HUES64 (cell line): ENCODE results near the gene FSD1. TPM values are rescaled to one million over a fixed set of nuclear protein-coding genes. Genes with fewer than 3 reads are reported as not detected.

ENCODE experiments used
- H3K27ac ChIP-seq: 2 replicates; pipeline ENCODE4 v1.7.0; 2013; ENCODE audit warnings: low read depth, low read length, inconsistent platforms
- H3K27me3 ChIP-seq: 2 replicates; pipeline ENCODE4 v1.6.1; 2013; ENCODE audit warnings: mild to moderate bottlenecking, low read length; ENCODE audit not compliant: insufficient read depth
- H3K36me3 ChIP-seq: 2 replicates; pipeline ENCODE4 v1.6.1; 2013; ENCODE audit warnings: mild to moderate bottlenecking, low read length; ENCODE audit not compliant: insufficient read depth
- H3K4me1 ChIP-seq: 2 replicates; pipeline ENCODE4 v1.6.1; 2013; ENCODE audit warnings: mild to moderate bottlenecking, low read length, moderate library complexity; ENCODE audit not compliant: insufficient read depth
- H3K4me3 ChIP-seq: 2 replicates; pipeline ENCODE4 v1.5.1; 2013; ENCODE audit warnings: mild to moderate bottlenecking, low read length, moderate library complexity
- H3K9ac ChIP-seq: 2 replicates; pipeline ENCODE4 v1.6.1; 2013; ENCODE audit warnings: mild to moderate bottlenecking, low read depth, low read length
- H3K9me3 ChIP-seq: 2 replicates; pipeline ENCODE4 v1.6.1; 2013; ENCODE audit warnings: low read depth, low read length; ENCODE audit not compliant: insufficient read depth
- WGBS: fragments of 150-250, 120-280 bp; methylation state at CpG from one replicate; pipeline ENCODE4 v1.1.7; 2013; ENCODE audit warnings: missing lambda C conversion rate; 5-methylcytosine and 5-hydroxymethylcytosine counted together
- polyA plus RNA-seq, 2 experiments: library from polyadenylated mRNA; stranded (reverse); fragments of 50-300 nt; gene quantifications; one replicate each; pipeline ENCODE4 v1.2.3, GENCODE V29; 2013

Gene FSD1
- 42.7 TPM for polyA plus RNA-seq (2013, experiment 1 of 2)
- 44.6 TPM for polyA plus RNA-seq (2013, experiment 2 of 2)

DNA sequence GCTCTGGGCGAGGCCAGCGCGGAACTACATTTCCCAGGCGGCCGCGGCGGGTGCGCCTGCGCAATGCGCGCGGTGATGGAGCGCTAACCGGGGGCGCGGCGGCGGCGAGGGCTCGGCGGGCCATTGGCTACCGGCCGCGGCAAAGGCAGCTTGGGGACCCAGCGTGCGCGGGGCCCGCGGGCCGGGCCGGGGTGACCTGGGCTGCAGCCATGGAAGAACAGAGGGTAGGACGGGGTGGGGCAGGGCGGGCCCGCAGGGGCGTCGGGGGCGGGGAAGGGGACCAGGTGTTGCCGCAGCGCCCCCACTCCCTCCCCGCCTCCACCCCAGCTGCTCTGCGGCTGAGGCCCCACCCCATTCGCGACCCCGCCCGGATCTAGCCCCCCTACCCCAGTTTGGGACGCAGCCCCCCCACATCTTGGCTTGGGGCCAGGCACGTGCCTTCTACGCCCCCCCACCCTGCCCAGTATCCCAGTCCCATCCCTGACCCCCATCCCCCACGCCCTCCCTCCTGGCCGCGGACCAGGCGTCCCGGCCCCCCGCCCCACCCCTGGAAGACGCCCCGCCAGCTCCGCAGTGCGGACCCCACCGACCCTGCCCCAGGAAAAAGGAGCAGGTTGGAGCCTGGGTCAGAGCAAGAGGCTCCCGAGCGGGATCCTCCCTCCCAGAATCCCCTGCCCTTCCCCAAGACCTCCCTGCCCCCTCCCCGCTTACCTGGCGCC is at the start of gene FSD1:
Gene FSD1, plus strand, starts transcription at position 61 of the 719 bp plus-strand sequence. Its CDS starts 149 bp downstream, at position 210.
- Histone ChIP-seq H3K9me3 (no peaks in the 10 kb centered on the region), H3K4me1 (peaks cover 9% of the 10 kb centered on the region), H3K27me3 (no peaks in the 10 kb centered on the region), H3K9ac (no peak within 1 kb of the TSS), H3K36me3 (peaks cover 26% of the 10 kb centered on the region), H3K27ac (no peak within 1 kb of the TSS), H3K4me3 (peak within 1 kb of the TSS; percentile 43)
- WGBS = 2% methylated on average over 59 of the region's 63 CpGs

DNA sequence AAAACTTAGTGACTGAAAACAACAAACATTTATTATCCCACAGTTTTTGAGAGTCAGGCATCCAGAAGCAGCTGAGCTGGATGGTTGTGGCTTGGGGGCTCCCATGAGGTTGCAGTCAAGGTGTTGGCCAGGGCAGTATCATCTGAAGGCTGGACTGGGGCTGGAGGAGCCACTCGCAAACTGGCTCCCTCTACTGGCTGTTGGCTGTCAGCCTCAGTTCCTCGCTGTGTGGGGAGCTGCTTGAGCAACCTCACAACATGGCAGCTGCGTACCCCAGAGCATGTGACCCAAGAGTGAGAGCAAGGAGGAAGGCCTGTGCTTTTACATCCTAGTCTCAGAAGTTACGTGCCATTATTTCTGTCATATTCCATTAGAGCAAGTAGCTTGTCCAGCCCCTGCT is 47.8 kb upstream of the FSD1 start:
- H3K9ac ChIP-seq = no peak overlapping the region
- H3K27ac ChIP-seq = no peak overlapping the region
- no peak overlapping the region for H3K4me3 ChIP-seq
- 93% methylated on average over 4 of the region's 4 CpGs for WGBS
- no peaks in the 10 kb centered on the region for H3K27me3 ChIP-seq
- H3K36me3 ChIP-seq = peaks cover 74% of the 10 kb centered on the region
- H3K9me3 ChIP-seq = peaks cover 6% of the 10 kb centered on the region
- no peaks in the 10 kb centered on the region for H3K4me1 ChIP-seq

DNA sequence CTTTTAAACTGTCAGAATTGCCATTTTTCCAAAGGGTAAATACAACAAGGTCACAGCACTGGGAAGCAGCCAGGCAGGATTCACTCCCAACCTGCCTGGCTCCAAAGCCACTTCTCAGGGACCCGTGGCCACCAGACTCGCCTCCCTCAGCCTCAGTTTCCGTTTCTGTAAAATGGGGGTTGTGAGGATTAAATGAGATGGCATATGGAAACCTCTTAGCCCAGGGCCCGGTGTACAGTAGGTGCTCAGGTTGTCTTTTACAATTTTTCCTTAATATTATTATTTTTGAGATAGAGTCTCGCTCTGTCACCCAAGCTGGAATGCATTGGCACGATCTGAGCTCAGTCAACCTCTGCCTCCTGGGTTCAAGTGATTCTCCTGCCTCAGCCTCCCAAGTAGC is 47.4 kb upstream of the FSD1 start:
- Histone ChIP-seq H3K27ac (no peak overlapping the region), H3K4me3 (no peak overlapping the region), H3K4me1 (no peaks in the 10 kb centered on the region), H3K27me3 (no peaks in the 10 kb centered on the region), H3K9ac (no peak overlapping the region), H3K9me3 (peaks cover 6% of the 10 kb centered on the region), H3K36me3 (peaks cover 73% of the 10 kb centered on the region)
- 97% methylated on average over 5 of the region's 6 CpGs for WGBS

DNA sequence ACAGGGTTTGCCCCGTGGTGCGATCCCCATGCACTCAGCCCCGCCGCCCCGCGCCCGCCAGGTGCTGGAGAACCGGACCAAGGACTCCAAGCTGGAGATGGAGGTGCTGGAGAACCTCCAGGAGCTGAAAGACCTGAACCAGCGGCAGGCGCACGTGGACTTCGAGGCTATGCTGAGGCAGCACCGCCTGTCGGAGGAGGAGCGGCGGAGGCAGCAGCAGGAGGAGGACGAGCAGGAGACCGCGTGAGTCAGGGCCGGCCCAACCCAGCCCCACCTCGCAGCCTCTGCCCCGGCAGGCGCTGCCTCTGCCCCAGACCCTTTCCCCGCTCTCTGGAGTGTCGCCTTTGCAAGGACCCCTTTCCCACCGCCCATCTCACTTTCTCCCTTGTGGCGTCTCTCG is 46.2 kb upstream of the FSD1 start:
- Histone ChIP-seq H3K9me3 (peaks cover 6% of the 10 kb centered on the region), H3K27ac (no peak overlapping the region), H3K27me3 (no peaks in the 10 kb centered on the region), H3K4me3 (no peak overlapping the region), H3K4me1 (no peaks in the 10 kb centered on the region), H3K9ac (no peak overlapping the region), H3K36me3 (peaks cover 72% of the 10 kb centered on the region)
- WGBS = 95% methylated on average over 28 of the region's 28 CpGs

DNA sequence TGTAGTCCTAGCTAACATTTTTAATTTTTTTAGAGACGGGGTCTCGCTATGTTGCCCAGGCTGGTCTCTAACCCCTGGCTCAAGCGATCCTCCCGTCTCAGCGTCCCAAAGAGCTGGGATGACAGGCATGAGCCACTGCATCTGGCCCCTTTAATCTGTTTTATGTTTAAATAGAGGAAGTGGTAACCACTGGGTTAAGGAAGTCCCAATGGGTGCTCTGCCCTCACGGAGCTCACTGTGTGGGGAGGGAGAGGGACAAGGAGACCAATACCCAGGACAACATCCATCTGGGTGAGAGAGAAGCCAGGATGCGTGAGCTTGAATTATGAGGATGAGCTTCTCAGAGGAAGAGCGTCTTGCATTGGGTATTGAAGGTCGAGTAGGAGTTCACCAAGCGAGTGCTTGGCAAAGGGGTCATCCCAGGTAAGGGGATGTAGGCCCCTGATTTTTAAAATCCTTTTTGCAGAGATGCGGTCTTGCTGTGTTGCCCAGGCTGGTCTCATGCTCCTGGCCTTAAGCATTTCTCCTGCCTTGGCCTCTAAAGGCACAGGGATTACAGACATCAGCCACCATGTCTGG is 43.7 kb upstream of the FSD1 start:
- Histone ChIP-seq H3K4me3 (no peak overlapping the region), H3K9me3 (peaks cover 6% of the 10 kb centered on the region), H3K4me1 (no peaks in the 10 kb centered on the region), H3K27me3 (no peaks in the 10 kb centered on the region), H3K36me3 (peaks cover 53% of the 10 kb centered on the region), H3K27ac (no peak overlapping the region), H3K9ac (no peak overlapping the region)
- WGBS = 96% methylated on average over 11 of the region's 11 CpGs

DNA sequence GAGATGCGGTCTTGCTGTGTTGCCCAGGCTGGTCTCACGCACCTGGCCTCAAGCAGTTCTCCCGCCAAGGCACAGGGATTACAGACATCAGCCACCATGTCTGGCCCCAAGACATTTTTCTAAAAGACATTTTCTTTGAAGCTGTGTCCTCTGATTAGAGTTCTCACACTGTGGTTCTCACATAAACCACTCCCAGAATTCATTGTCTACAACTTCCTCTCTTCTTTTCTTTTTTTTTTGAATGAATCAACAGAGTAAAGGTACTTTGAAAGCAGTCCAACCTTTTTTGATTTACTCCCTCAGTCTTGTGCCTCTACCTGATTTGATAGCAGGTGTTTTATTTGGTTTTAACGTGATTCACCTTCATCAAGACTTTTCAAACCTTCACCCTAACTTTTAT is 39.6 kb upstream of the FSD1 start:
- 95% methylated on average over 3 of the region's 4 CpGs for WGBS
- no peak overlapping the region for H3K9ac ChIP-seq
- no peak overlapping the region for H3K27ac ChIP-seq
- no peak overlapping the region for H3K4me3 ChIP-seq
- H3K9me3 ChIP-seq = no peaks in the 10 kb centered on the region
- H3K4me1 ChIP-seq = no peaks in the 10 kb centered on the region
- peaks cover 40% of the 10 kb centered on the region for H3K36me3 ChIP-seq
- H3K27me3 ChIP-seq = no peaks in the 10 kb centered on the region

DNA sequence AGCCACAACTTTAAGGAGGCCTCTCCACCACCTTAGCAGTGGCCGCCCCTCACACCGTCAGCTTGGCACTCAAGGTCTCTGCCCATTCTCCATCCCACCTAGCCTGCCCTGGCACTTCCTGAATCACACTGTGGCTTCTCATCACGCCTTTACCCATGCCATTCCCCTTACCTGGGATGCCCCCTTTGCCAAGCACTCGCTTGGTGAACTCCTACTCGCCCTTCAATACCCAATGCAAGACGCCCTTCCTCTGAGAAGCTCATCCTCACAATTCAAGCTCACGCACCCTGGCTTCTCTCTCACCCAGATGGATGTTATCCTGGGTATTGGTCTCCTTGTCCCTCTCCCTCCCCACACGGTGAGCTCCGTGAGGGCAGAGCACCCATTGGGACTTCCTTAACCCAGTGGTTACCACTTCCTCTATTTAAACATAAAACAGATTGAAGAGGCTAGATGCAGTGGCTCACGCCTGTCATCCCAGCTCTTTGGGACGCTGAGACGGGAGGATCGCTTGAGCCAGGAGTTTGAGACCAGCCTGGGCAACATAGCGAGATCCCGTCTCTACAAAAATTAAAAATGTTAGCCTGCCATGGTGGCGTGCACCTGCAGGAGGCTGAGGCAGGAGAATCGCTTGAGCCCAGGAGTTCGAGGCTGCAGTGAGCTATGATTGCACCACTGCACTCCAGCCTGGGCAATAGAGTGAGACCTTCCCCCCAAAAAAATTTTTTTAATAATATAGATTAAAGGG is 38.0 kb upstream of the FSD1 start:
- Histone ChIP-seq H3K9ac (no peak overlapping the region), H3K4me3 (no peak overlapping the region), H3K27me3 (no peaks in the 10 kb centered on the region), H3K27ac (no peak overlapping the region), H3K36me3 (peaks cover 33% of the 10 kb centered on the region), H3K9me3 (no peaks in the 10 kb centered on the region), H3K4me1 (no peaks in the 10 kb centered on the region)
- WGBS = 93% methylated on average over 16 of the region's 18 CpGs

DNA sequence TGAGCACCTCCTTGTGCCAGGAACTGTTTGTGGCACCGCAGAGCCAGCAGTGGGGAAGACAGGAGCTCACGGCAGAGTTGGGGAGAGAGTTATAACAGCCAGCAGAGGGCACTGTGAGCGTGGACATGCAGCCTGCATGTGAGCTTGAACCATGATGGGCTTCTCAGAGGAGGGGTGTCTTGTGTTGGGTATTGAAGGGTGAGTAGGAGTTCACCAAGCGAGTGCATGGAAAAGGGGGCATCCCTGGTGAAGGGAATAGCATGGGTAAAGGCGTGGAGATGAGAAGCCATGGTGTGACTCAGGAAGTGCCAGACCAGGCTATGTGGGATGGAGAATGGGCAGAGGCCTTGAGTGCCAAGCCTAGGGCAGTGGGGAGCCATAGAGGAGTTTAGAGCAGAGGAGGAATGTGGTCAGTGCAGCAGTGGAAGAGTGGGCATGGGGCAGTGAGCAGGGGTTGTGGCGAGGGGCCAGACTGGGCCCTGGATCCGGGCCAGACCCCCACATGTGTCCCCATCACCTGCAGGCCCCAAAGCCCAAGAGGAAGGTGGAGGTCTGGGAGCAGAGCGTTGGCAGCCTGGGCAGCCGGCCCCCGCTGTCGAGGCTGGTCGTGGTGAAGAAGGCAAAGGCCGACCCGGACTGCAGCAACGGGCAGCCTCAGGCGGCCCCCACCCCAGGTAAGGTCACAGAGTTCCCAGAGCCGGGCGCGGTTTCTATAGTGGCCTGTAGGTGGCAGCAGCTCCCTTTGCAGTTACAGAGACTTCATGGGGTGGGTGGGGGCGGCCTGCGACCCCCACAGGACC is 37.1 kb upstream of the FSD1 start:
- 41% methylated on average over 21 of the region's 21 CpGs for WGBS
- Histone ChIP-seq H3K27ac (no peak overlapping the region), H3K36me3 (peaks cover 27% of the 10 kb centered on the region)

DNA sequence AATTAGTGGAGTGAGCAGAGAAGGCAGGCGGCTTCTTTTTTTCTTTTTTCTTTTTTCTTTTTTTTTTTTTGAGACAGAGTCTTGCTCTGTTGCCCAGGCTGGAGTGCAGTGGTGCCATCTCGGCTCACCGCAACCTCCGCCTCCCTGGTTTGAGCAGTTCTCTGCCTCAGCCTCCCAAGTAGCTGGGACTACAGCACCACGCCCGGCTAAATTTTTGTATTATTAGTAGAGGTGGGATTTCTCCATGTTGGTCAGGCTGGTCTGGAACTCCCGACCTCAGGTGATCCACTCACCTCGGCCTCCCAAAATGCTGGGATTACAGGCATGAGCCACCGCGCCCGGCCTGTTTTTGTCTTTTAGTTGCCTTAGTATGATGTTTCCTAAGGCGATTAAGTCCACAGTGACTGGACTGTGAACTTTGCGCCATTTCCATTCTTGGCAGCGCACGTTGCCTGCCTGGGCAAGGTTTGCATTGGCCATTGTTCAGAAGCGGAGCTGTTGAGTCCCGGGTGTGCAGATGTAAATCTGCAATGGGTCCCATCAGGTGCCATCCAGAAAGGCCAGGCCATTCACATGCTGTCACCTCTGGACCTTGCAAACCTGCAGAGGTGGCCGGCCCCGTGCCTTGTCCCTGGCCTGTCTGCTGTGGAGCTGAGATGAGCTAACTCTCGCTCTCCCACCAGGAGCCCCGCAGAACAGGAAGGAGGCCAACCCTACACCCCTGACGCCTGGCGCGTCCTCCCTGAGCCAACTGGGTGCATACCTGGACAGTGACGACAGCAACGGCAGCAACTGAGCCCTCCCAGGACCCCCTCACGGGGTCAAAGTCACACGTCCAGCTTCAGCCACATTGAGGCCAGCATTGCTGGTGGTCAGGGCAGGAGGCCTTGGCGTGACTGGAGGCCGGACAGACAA is 36.2 kb upstream of the FSD1 start:
- H3K9ac ChIP-seq = no peak overlapping the region
- no peaks in the 10 kb centered on the region for H3K27me3 ChIP-seq
- H3K4me1 ChIP-seq = no peaks in the 10 kb centered on the region
- H3K36me3 ChIP-seq = peaks cover 20% of the 10 kb centered on the region
- H3K9me3 ChIP-seq = no peaks in the 10 kb centered on the region
- H3K27ac ChIP-seq = no peak overlapping the region
- no peak overlapping the region for H3K4me3 ChIP-seq
- 95% methylated on average over 29 of the region's 30 CpGs for WGBS

More for the DNA sequence above, 37.1 kb upstream of the FSD1 start:
- no peaks in the 10 kb centered on the region for H3K9me3 ChIP-seq
- H3K4me3 ChIP-seq = no peak overlapping the region
- no peaks in the 10 kb centered on the region for H3K4me1 ChIP-seq
- H3K27me3 ChIP-seq = no peaks in the 10 kb centered on the region
- H3K9ac ChIP-seq = no peak overlapping the region

DNA sequence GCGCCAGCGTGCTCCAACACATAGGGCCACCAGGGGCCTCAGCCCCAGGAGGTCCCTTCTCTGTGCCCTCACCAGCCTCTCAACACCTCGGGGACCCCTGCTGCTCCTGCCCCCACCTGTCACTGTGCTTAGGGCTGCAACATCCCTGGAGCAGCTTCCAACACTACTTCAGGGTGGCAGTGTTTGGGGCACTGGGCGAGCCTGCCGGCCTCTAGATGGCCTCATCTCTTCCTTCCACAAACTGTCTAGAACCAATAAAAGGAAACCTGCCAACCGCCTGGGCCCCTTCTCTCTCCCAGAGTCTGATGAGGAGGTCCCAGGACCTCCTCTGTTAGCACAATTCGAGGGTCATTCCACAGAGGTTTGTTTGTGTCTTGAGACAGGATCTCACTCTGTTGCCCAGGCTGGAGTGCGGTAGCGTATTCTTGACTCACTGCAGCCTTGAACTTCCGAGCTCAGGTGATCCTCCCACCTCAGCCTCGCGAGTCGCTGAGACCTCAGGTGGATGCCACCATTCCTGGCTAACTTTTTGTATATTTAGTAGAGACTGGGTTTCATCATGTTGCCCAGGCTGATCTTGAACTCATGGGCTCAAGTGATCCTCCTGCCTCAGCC is 35.5 kb upstream of the FSD1 start:
- H3K27ac ChIP-seq = no peak overlapping the region
- H3K9me3 ChIP-seq = no peaks in the 10 kb centered on the region
- H3K36me3 ChIP-seq = peaks cover 18% of the 10 kb centered on the region
- WGBS = 94% methylated on average over 13 of the region's 13 CpGs
- H3K9ac ChIP-seq = no peak overlapping the region
- no peaks in the 10 kb centered on the region for H3K27me3 ChIP-seq
- no peaks in the 10 kb centered on the region for H3K4me1 ChIP-seq
- no peak overlapping the region for H3K4me3 ChIP-seq
